Liver (tissue), 9 donors: ENCODE measurements around the gene SMAD1. TPM values are rescaled to one million over a fixed set of nuclear protein-coding genes. Genes with fewer than 3 reads are reported as not detected.
"Not testable (repeated sequence)": the region's sequence is repeated elsewhere in the genome, so short reads cannot be mapped to it uniquely, and the experiment has no call there.

ENCODE experiments used
- DNase-seq: peaks from one replicate; pipeline ENCODE4 v3.0.0-alpha.2; 2017; ENCODE audit warnings: low spot score
- H3K27ac ChIP-seq, 2 donors: one replicate each; pipeline ENCODE4 v1.7.0; 2013; ENCODE audit warnings: inconsistent platforms in 2 of 2, low read length in 2 of 2, control low read depth in 1 of 2, low read depth in 1 of 2, mild to moderate bottlenecking in 1 of 2
- H3K27me3 ChIP-seq, 4 donors: one replicate each; pipeline versions ENCODE4 v1.6.1 to v1.7.0; 2013; ENCODE audit warnings: low read length in 3 of 4, inconsistent platforms in 1 of 4, mild to moderate bottlenecking in 1 of 4, moderate library complexity in 1 of 4; ENCODE audit not compliant: control insufficient read depth in 4 of 4, insufficient read depth in 4 of 4
- H3K36me3 ChIP-seq, 4 donors: one replicate each; pipeline versions ENCODE4 v1.6.1 to v1.7.0; 2013; ENCODE audit warnings: low read length in 3 of 4, mild to moderate bottlenecking in 3 of 4, low read depth in 1 of 4, moderate library complexity in 1 of 4; ENCODE audit not compliant: control insufficient read depth in 4 of 4, insufficient read depth in 3 of 4
- H3K4me1 ChIP-seq, 4 donors: one replicate each; pipeline versions ENCODE4 v1.6.1 to v1.7.0; 2013; ENCODE audit warnings: low read length in 3 of 4, mild to moderate bottlenecking in 3 of 4, moderate library complexity in 1 of 4; ENCODE audit not compliant: control insufficient read depth in 4 of 4, insufficient read depth in 4 of 4
- H3K4me3 ChIP-seq, 3 donors: one replicate each; pipeline versions ENCODE4 v1.6.1 to v1.7.0; 2013; ENCODE audit warnings: low read length in 3 of 3, control low read depth in 1 of 3, low read depth in 1 of 3, mild to moderate bottlenecking in 1 of 3
- H3K9ac ChIP-seq, 2 donors: one replicate each; pipeline ENCODE4 v1.7.0; 2013; ENCODE audit warnings: low read length in 2 of 2, mild to moderate bottlenecking in 2 of 2, moderate library complexity in 2 of 2, control low read depth in 1 of 2, low read depth in 1 of 2
- H3K9me3 ChIP-seq, 4 donors: one replicate each; pipeline versions ENCODE4 v1.6.1 to v1.7.0; 2013; ENCODE audit warnings: low read length in 3 of 4; ENCODE audit not compliant: control insufficient read depth in 4 of 4
- ATF3 ChIP-seq: IDR thresholded peaks from 2 replicates; pipeline ENCODE4 v1.6.1; 2016; ENCODE audit warnings: antibody characterized with exemption
- EGR1 ChIP-seq, 2 donors: IDR thresholded peaks; 2 replicates each; pipeline ENCODE4 v1.6.1; 2016 to 2018; ENCODE audit warnings: antibody characterized with exemption in 2 of 2, low read depth in 2 of 2
- FOXA1 ChIP-seq: IDR thresholded peaks from 2 replicates; pipeline ENCODE4 v1.6.1; 2016; ENCODE audit warnings: antibody characterized with exemption
- FOXA2 ChIP-seq: IDR thresholded peaks from 2 replicates; pipeline ENCODE4 v1.6.1; 2016; ENCODE audit warnings: antibody characterized with exemption
- GABPA ChIP-seq, 2 donors: IDR thresholded peaks in 1 of 2; conservative IDR thresholded peaks in 1 of 2; 2 replicates each; pipeline ENCODE4 v1.6.1; 2016; ENCODE audit warnings: antibody characterized with exemption in 2 of 2, mild to moderate bottlenecking in 1 of 2, moderate library complexity in 1 of 2
- HNF4A ChIP-seq, 2 donors: conservative IDR thresholded peaks; 2 replicates each; pipeline ENCODE4 v1.6.1; 2016; ENCODE audit warnings: antibody characterized with exemption in 2 of 2, mild to moderate bottlenecking in 2 of 2
- HNF4G ChIP-seq: IDR thresholded peaks from 2 replicates; pipeline ENCODE4 v1.6.1; 2016; ENCODE audit warnings: antibody characterized with exemption
- MAX ChIP-seq: IDR thresholded peaks from 2 replicates; pipeline ENCODE4 v1.6.1; 2016; ENCODE audit warnings: antibody characterized with exemption
- NR2F2 ChIP-seq: IDR thresholded peaks from 2 replicates; pipeline ENCODE4 v1.6.1; 2016; ENCODE audit warnings: antibody characterized with exemption
- RAD21 ChIP-seq, 2 donors: IDR thresholded peaks; 2 replicates each; pipeline ENCODE4 v1.6.1; 2016; ENCODE audit warnings: antibody characterized with exemption in 2 of 2, mild to moderate bottlenecking in 2 of 2
- RXRA ChIP-seq, 2 donors: IDR thresholded peaks; 2 replicates each; pipeline ENCODE4 v1.6.1; 2017 to 2018; ENCODE audit warnings: antibody characterized with exemption in 2 of 2, mild to moderate bottlenecking in 1 of 2
- TAF1 ChIP-seq: conservative IDR thresholded peaks from 2 replicates; pipeline ENCODE4 v1.6.1; 2016; ENCODE audit warnings: antibody characterized with exemption, mild to moderate bottlenecking
- YY1 ChIP-seq: IDR thresholded peaks from 2 replicates; pipeline ENCODE4 v1.6.1; 2016; ENCODE audit warnings: antibody characterized with exemption, mild to moderate bottlenecking
- ZBTB33 ChIP-seq: IDR thresholded peaks from 2 replicates; pipeline ENCODE4 v1.6.1; 2016; ENCODE audit warnings: antibody characterized with exemption
- WGBS: extraction: QIAGEN DNeasy Blood & Tissue Kit; methylation state at CpG from one replicate; pipeline ENCODE4 v1.1.7; 2013; 5-methylcytosine and 5-hydroxymethylcytosine counted together
- polyA plus RNA-seq, 2 donors: library from polyadenylated mRNA; stranded (reverse) in 1 of 2; unstranded in 1 of 2; fragments of 200-250 nt in 1 of 2; fragments of >200 nt in 1 of 2; fragmentation: Nextera tagmentation in 1 of 2; extraction: Ambion mirVana in 1 of 2; gene quantifications; one replicate each; pipeline versions ENCODE4 v1.2.1 to v1.2.3, GENCODE V29; 2013 to 2015
- total RNA-seq, 2 donors: library from RNA; depleted of rRNA; stranded (reverse); fragments of >200 nt; gene quantifications; one replicate each; pipeline ENCODE4 v1.2.3, GENCODE V29; 2014
- TF ChIP-seq, protein P1 (sequence below): fragments of 150-350 bp; IDR thresholded peaks from 2 replicates; pipeline ENCODE4 v1.5.1; 2017; ENCODE audit warnings: improper control_type of control experiment, low read depth, low read length; ENCODE audit not compliant: missing input control
- TF ChIP-seq, protein P2 (sequence below): IDR thresholded peaks from 2 replicates; pipeline ENCODE4 v1.6.1; 2016; ENCODE audit warnings: antibody characterized with exemption, mild to moderate bottlenecking
- donor health status: healthy.
- donor health status: healthy.
- donor health status: healthy.
- donor health status: healthy.
- donor health status: healthy.

The SMAD1 gene
- total and polyA plus RNA-seq, 4 donors: 6.3 to 43.8 (median 14.6) TPM

- 94% methylated on average over 4 of the region's 4 CpGs for WGBS
- TF ChIP-seq, protein P1, sequence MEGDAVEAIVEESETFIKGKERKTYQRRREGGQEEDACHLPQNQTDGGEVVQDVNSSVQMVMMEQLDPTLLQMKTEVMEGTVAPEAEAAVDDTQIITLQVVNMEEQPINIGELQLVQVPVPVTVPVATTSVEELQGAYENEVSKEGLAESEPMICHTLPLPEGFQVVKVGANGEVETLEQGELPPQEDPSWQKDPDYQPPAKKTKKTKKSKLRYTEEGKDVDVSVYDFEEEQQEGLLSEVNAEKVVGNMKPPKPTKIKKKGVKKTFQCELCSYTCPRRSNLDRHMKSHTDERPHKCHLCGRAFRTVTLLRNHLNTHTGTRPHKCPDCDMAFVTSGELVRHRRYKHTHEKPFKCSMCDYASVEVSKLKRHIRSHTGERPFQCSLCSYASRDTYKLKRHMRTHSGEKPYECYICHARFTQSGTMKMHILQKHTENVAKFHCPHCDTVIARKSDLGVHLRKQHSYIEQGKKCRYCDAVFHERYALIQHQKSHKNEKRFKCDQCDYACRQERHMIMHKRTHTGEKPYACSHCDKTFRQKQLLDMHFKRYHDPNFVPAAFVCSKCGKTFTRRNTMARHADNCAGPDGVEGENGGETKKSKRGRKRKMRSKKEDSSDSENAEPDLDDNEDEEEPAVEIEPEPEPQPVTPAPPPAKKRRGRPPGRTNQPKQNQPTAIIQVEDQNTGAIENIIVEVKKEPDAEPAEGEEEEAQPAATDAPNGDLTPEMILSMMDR: no peak
- TF ChIP-seq ATF3: no peak
Observed at GRCh38 chr4:145533001-145533400, 51.3 kb downstream of the SMAD1 start.

DNA sequence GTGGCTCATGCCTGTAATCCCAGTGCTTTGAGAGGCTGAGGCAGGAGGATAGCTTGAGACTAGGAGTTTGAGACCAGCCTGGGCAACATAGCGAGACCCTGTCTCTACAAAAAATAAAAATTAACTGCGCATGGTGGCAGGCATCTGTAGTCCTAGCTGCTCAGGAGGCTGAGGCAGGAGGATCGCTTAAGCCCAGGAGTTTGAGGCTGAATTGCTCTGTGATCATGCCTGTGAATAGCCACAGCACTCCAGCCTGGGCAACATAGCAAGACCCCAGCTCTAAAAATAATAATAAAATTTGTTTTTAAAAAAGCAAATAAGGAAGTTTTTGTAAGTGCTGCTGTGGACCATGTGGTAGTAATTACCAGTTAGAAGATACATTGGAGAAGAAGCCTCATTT, 51.8 kb downstream of the SMAD1 start:
- not testable (repeated sequence) for H3K36me3 ChIP-seq, H3K4me1 ChIP-seq, H3K4me3 ChIP-seq, H3K27me3 ChIP-seq, H3K9ac ChIP-seq, DNase-seq, H3K27ac ChIP-seq, H3K9me3 ChIP-seq
- 99% methylated on average over 3 of the region's 3 CpGs for WGBS

More at GRCh38 chr4:145533001-145533400, 51.3 kb downstream of the SMAD1 start:
- Histone ChIP-seq H3K27me3 (no peaks in the 10 kb centered on the region), H3K4me3 (no peak overlapping the region), H3K36me3 (peaks cover 0 to 3% (median 1%) of the 10 kb centered on the region in 4 donors), H3K4me1 (peaks cover 0 to 5% (median 1%) of the 10 kb centered on the region in 4 donors), H3K9ac (no peak overlapping the region), H3K9me3 (no peaks in the 10 kb centered on the region), H3K27ac (no peak overlapping the region)
- no peak for DNase-seq

GRCh38 chr4:145533961-145534360, 52.3 kb downstream of the SMAD1 start:
- DNase-seq: no peak
- peaks cover 0 to 2% (median 0%) of the 10 kb centered on the region in 4 donors for H3K4me1 ChIP-seq
- H3K36me3 ChIP-seq: peaks cover 0 to 3% (median 1%) of the 10 kb centered on the region in 4 donors
- no peaks in the 10 kb centered on the region for H3K9me3 ChIP-seq
- H3K27me3 ChIP-seq: no peaks in the 10 kb centered on the region
- no peak overlapping the region for H3K4me3 ChIP-seq
- no peak overlapping the region for H3K27ac ChIP-seq
- no peak overlapping the region for H3K9ac ChIP-seq
- WGBS: 97% methylated on average over 1 of the region's 1 CpG
- TF ChIP-seq MAX (no peak), GABPA (IDR thresholded peaks at IDR 0.05 in 1 of 2, conservative IDR thresholded peaks at IDR 0.05 in 1 of 2) (no peak), RAD21 (IDR thresholded peaks at IDR 0.05) (no peak), ZBTB33 (no peak), NR2F2 (no peak), TAF1 (no peak), HNF4A (conservative IDR thresholded peaks at IDR 0.05) (no peak), EGR1 (IDR thresholded peaks at IDR 0.05; ENCODE audit: low read depth in 2 of 2) (no peak), FOXA2 (no peak), FOXA1 (no peak), YY1 (no peak), HNF4G (no peak), RXRA (IDR thresholded peaks at IDR 0.05) (no peak)
- TF ChIP-seq, protein P2, sequence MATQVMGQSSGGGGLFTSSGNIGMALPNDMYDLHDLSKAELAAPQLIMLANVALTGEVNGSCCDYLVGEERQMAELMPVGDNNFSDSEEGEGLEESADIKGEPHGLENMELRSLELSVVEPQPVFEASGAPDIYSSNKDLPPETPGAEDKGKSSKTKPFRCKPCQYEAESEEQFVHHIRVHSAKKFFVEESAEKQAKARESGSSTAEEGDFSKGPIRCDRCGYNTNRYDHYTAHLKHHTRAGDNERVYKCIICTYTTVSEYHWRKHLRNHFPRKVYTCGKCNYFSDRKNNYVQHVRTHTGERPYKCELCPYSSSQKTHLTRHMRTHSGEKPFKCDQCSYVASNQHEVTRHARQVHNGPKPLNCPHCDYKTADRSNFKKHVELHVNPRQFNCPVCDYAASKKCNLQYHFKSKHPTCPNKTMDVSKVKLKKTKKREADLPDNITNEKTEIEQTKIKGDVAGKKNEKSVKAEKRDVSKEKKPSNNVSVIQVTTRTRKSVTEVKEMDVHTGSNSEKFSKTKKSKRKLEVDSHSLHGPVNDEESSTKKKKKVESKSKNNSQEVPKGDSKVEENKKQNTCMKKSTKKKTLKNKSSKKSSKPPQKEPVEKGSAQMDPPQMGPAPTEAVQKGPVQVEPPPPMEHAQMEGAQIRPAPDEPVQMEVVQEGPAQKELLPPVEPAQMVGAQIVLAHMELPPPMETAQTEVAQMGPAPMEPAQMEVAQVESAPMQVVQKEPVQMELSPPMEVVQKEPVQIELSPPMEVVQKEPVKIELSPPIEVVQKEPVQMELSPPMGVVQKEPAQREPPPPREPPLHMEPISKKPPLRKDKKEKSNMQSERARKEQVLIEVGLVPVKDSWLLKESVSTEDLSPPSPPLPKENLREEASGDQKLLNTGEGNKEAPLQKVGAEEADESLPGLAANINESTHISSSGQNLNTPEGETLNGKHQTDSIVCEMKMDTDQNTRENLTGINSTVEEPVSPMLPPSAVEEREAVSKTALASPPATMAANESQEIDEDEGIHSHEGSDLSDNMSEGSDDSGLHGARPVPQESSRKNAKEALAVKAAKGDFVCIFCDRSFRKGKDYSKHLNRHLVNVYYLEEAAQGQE: no peak
